ENCODE results near the gene VEPH1.

GRCh38 chr3:157259825-157260224, 243.4 kb downstream of the VEPH1 start:
- TF ChIP-seq POLR2A (IDR thresholded peaks at IDR 0.05) (no peak), CTCF (IDR thresholded peaks at IDR 0.05 in 4 of 5, conservative IDR thresholded peaks at IDR 0.05 in 1 of 5) (no peak)

Measured in gastrocnemius medialis (tissue), 4 donors.